Measurements from ENCODE around the gene TRIM67. TPM values are rescaled to one million over a fixed set of nuclear protein-coding genes. Genes with fewer than 3 reads are reported as not detected.

Gene TRIM67
- total and polyA plus RNA-seq, 2 donors (not counting 1 experiment from before 2014, with no cell fraction given) = not detected

GRCh38 chr1:231144416-231145193 lies 17.3 kb upstream of the TRIM67 start:
- WGBS (ENCODE audit: insufficient coverage) = 96% methylated on average over 4 of the region's 7 CpGs
- ChIA-PET CTCF (no interaction called here), POLR2A (no interaction called here)
- H3K9me3 Mint-ChIP-seq (ENCODE audit: insufficient read depth) = peaks cover 3% of the 10 kb centered on the region
- H2AFZ ChIP-seq (ENCODE audit: insufficient read depth, low read depth, low read length, poor library complexity, severe bottlenecking) = no peak overlapping the region
- peaks cover 0 to 12% (median 8%) of the 10 kb centered on the region in 4 experiments for H3K27me3 ChIP-seq (replicated peaks in 1 of 4; ENCODE audit: control extremely low read depth in 1 of 4, control insufficient read depth in 3 of 4, insufficient read depth in 4 of 4, low read length in 3 of 4)
- H3K9ac ChIP-seq (ENCODE audit: low read length) = no peak overlapping the region
- no peak overlapping the region for H3K4me2 ChIP-seq (replicated peaks; ENCODE audit: low read depth, low read length, poor library complexity, severe bottlenecking)
- no peaks in the 10 kb centered on the region for H3K4me1 Mint-ChIP-seq
- ATAC-seq (ENCODE audit: low read depth) = no peak
- no peaks in the 10 kb centered on the region for H3K9me3 ChIP-seq (ENCODE audit: control extremely low read depth in 1 of 3, control insufficient read depth in 2 of 3, insufficient read depth in 1 of 3, low read length in 2 of 3)
- no peaks in the 10 kb centered on the region for H3K36me3 ChIP-seq (replicated peaks in 1 of 2; ENCODE audit: control extremely low read depth in 1 of 2, control insufficient read depth in 1 of 2, extremely low read depth in 1 of 2, insufficient read depth in 2 of 2, low read length in 1 of 2)
- H3K4me1 ChIP-seq (ENCODE audit: control insufficient read depth in 2 of 2, insufficient read depth in 2 of 2, low read length in 2 of 2) = no peaks in the 10 kb centered on the region
- H4K20me1 ChIP-seq (ENCODE audit: control insufficient read depth, insufficient read depth, low read length, poor library complexity, severe bottlenecking) = no peaks in the 10 kb centered on the region
- intact Hi-C loops (cut with micrococcal nuclease) = no loop called here
- no peak overlapping the region for H3K4me3 ChIP-seq (ENCODE audit: control extremely low read depth in 1 of 5, extremely low read depth in 1 of 5, insufficient read depth in 1 of 5, low read depth in 2 of 5, low read length in 4 of 5)
- H3K27me3 Mint-ChIP-seq = peaks cover 48% of the 10 kb centered on the region
- H3K79me2 ChIP-seq (ENCODE audit: control insufficient read depth, insufficient read depth, low read length) = no peaks in the 10 kb centered on the region
- H3K4me3 Mint-ChIP-seq = no peak overlapping the region
- no peak overlapping the region for H3K27ac Mint-ChIP-seq
- no peak for DNase-seq
- no peak overlapping the region for H3K27ac ChIP-seq (ENCODE audit: low read length in 2 of 2)
- TF ChIP-seq EZH2 (IDR thresholded peaks at IDR 0.05; ENCODE audit: borderline replicate concordance, insufficient read depth, low read depth, low read length, poor library complexity, severe bottlenecking) (no peak), CTCF (IDR thresholded peaks at IDR 0.05) (no peak)

GRCh38 chr1:231147896-231148295 lies 14.0 kb upstream of the TRIM67 start:
- Histone ChIP-seq H4K20me1 (ENCODE audit: control insufficient read depth, insufficient read depth, low read length, poor library complexity, severe bottlenecking) (no peaks in the 10 kb centered on the region), H2AFZ (ENCODE audit: insufficient read depth, low read depth, low read length, poor library complexity, severe bottlenecking) (no peak overlapping the region), H3K27me3 (replicated peaks in 1 of 4; ENCODE audit: control extremely low read depth in 1 of 4, control insufficient read depth in 3 of 4, insufficient read depth in 4 of 4, low read length in 3 of 4) (peaks cover 0 to 10% (median under 1%) of the 10 kb centered on the region in 4 experiments), H3K4me1 (ENCODE audit: control insufficient read depth in 2 of 2, insufficient read depth in 2 of 2, low read length in 2 of 2) (no peaks in the 10 kb centered on the region), H3K4me3 (ENCODE audit: control extremely low read depth in 1 of 5, extremely low read depth in 1 of 5, insufficient read depth in 1 of 5, low read depth in 2 of 5, low read length in 4 of 5) (no peak overlapping the region), H3K4me2 (replicated peaks; ENCODE audit: low read depth, low read length, poor library complexity, severe bottlenecking) (no peak overlapping the region), H3K27ac (ENCODE audit: low read length in 2 of 2) (no peak overlapping the region), H3K9me3 (ENCODE audit: control extremely low read depth in 1 of 3, control insufficient read depth in 2 of 3, insufficient read depth in 1 of 3, low read length in 2 of 3) (peaks cover 0 to 16% (median 5%) of the 10 kb centered on the region in 3 donors), H3K36me3 (replicated peaks in 1 of 2; ENCODE audit: control extremely low read depth in 1 of 2, control insufficient read depth in 1 of 2, extremely low read depth in 1 of 2, insufficient read depth in 2 of 2, low read length in 1 of 2) (no peaks in the 10 kb centered on the region), H3K79me2 (ENCODE audit: control insufficient read depth, insufficient read depth, low read length) (no peaks in the 10 kb centered on the region), H3K9ac (ENCODE audit: low read length) (no peak overlapping the region)
- ATAC-seq (ENCODE audit: low read depth) = no peak
- Mint-ChIP-seq H3K4me3 (no peak overlapping the region), H3K27me3 (peaks cover 30% of the 10 kb centered on the region), H3K27ac (no peak overlapping the region), H3K4me1 (no peaks in the 10 kb centered on the region), H3K9me3 (ENCODE audit: insufficient read depth) (peaks cover 10% of the 10 kb centered on the region)
- intact Hi-C loops (cut with micrococcal nuclease) = no loop called here
- CTCF ChIA-PET = no interaction called here
- POLR2A ChIA-PET = no interaction called here
- 80% methylated on average over 2 of the region's 3 CpGs for WGBS (ENCODE audit: insufficient coverage)
- TF ChIP-seq EZH2 (IDR thresholded peaks at IDR 0.05; ENCODE audit: borderline replicate concordance, insufficient read depth, low read depth, low read length, poor library complexity, severe bottlenecking) = no peak
- TF ChIP-seq CTCF (IDR thresholded peaks at IDR 0.05) = no peak
- no peak for DNase-seq
